GM10266 (cell line): ENCODE data around the gene EVL.

Experiments used
- DNase-seq: peaks from one replicate; pipeline ENCODE4 v3.0.0; 2012; ENCODE audit errors: extremely low spot score
- TF ChIP-seq, protein P1 (sequence below): IDR thresholded peaks from 2 replicates; pipeline ENCODE4 v1.5.1; 2012; ENCODE audit warnings: mild to moderate bottlenecking, low read depth; ENCODE audit not compliant: control insufficient read depth, insufficient read depth; ENCODE audit errors: missing control alignments

Gene EVL

DNA sequence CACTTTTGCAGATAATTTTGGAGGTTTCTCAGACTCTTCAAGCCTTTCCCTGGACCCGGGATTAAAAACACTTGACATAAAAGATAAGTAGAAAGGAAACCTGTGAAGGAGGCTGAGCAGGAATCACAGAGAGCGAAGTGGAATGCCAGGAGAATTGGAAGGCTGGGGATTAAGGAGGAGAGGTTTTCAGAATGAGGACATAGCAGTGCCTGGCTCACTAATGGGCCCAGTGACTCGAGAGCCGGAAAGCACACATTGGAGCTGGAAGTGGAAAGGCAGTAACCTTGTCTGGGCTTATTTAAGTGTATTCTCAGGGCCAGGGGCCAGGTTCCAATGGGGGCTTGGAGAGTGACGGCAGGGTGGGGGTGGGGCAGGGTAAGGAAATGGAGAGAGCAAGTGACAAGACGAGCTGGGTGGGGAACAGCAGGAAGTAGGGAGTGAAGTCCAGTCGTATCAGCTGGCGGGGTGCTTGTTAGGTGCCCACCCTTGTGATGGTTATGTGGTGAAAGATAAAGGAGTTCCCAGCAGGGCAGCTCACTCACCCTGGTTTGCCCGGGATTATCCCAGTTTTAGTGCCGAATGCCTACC, 13.1 kb downstream of the EVL start:
- DNase-seq = no peak
- TF ChIP-seq, protein P1, sequence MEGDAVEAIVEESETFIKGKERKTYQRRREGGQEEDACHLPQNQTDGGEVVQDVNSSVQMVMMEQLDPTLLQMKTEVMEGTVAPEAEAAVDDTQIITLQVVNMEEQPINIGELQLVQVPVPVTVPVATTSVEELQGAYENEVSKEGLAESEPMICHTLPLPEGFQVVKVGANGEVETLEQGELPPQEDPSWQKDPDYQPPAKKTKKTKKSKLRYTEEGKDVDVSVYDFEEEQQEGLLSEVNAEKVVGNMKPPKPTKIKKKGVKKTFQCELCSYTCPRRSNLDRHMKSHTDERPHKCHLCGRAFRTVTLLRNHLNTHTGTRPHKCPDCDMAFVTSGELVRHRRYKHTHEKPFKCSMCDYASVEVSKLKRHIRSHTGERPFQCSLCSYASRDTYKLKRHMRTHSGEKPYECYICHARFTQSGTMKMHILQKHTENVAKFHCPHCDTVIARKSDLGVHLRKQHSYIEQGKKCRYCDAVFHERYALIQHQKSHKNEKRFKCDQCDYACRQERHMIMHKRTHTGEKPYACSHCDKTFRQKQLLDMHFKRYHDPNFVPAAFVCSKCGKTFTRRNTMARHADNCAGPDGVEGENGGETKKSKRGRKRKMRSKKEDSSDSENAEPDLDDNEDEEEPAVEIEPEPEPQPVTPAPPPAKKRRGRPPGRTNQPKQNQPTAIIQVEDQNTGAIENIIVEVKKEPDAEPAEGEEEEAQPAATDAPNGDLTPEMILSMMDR = no peak

DNA sequence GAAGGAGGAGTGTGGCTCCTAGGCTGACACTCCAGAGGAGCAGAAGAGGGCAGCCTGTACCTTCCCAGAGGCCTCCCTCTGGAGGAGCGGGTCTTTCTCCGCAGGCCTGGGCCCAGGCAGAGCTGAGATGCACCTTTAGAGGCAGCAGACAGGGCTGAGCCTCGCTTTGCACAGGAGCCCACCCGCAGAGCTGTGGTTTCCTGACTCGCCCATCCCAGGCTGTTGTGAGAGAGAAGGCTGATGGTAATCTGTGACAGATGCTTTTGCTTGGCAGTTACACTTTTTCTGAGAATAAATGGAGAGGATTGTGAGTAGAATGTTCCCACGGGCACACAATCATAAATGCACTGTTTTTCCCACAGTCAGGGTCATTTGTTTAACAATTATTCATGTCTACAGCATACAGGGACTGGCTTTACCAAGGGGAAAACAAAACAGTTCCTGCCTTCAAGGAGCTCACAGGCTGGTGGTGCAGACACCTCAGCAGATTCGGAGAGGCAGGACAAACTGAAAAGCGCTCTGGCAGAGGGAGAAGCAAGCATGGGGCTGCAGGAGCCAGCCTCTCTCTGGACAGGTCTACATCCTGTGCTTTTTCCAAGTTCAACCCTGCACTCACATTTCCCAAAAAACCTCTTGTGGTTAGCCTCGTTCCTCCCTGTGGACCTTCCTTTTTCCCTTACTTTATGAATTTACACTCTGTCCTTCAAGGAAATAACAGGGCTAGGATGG, 13.9 kb downstream of the EVL start:
- DNase-seq = no peak
- TF ChIP-seq, protein P1 = peak; percentile 3

DNA sequence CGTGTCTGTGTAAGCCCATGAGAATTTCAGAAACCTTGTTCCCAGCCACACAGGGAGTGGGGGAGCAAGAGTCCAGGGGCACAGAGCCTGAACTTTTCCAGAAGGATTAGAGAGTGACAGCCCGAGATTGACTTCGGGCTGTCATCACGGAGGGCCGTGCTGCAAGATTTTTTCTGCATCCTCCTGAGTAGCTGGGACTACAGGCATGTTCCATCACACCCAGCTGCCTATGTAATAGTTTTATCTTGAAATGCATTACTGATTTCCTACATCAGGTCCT, 14.4 kb downstream of the EVL start:
- DNase-seq = no peak
- TF ChIP-seq, protein P1 = no peak

DNA sequence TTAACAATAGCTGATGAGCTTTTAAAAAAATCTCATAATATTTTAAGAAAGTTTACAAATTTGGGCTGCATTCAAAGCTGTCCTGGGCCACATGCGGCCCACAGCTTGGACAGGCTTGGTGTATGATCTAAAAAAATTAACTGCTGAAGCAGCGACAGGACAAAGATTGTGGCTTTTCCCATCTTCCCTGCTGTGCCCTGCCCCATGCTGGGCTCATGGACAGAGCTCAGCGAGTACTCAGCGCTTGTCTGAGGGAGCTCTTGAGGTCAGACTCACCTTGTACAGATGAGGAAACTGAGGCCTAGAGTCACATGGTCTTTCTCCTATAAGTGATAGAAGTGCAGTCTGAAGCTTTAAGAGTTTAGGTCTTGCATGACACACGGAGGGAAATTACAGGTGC, 15.0 kb downstream of the EVL start:
- TF ChIP-seq, protein P1 = no peak

DNA sequence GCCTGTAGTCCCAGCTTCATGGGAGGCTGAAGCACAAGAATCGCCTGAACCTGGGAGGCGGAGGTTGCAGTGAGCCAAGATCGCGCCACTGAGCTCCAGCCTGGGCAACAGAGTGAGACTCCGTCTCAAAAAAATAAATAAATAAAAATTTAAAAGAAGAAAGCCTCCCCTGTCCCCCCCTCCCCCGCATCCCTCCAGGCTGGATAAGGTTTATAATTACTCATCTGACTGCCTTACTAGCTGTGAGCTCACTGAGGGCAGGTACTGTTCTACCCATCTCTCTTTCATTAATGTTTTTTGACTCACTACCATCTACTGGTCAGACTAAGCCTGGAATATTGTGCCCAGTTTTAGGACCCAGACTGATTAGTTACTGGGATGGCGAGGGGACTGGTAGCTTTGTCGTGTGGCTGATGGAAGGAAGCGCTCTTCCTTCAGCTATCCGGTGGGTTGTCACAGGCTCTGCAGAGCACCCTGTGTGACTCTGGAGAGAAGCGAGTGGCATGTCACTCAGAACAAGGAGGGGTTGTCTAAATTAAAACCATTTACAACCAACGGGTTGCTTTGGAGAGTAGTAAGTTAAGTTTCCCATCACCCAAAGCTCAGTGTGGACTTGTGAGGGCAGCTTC, 16.9 kb downstream of the EVL start:
- TF ChIP-seq, protein P1 = no peak
- no peak for DNase-seq

More for the DNA sequence above, 15.0 kb downstream of the EVL start:
- DNase-seq = no peak

DNA sequence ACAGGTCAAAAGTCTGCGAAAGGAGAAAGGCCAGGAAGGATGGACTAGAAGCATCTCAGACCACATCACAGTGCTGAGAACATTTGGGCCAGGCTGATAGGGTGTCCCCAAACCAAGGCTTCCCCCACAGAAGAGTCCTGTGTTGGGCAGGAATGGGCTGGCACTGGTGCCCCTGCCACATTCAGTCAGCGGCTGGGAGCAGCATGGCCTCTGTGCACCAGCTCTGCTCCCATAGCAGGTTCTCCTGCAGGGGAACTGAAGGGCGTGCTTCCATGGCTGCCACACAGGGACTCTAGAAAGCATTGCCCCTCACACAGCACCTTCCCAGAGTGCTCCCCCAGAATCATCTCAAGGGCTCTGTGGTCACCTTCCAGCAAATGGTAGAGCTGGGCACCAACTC, 17.5 kb downstream of the EVL start:
- TF ChIP-seq, protein P1 = no peak

DNA sequence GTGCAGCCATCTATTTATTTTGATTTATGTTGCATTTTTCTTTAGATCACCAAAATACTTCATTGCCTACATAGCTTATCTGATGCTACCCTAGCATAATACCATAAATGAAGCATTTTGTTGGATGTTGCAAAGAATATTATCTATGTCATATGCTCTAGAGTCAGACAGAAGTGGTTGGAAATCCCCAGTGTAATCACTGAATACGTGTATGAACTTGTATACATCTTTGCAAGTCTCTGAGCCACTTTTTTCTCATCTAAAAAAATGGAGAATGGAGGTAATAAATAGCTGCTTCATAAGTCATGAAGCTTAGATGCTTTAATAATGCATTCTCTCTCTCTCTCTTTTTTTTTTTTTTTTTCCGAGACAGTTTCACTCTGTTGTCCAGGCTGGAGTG, 18.5 kb downstream of the EVL start:
- no peak for DNase-seq
- TF ChIP-seq, protein P1 = no peak

More for the DNA sequence above, 17.5 kb downstream of the EVL start:
- DNase-seq = no peak
